Fibroblast of lung (primary cell): ENCODE data around the gene NPTX1. TPM values are rescaled to one million over a fixed set of nuclear protein-coding genes. Genes with fewer than 3 reads are reported as not detected.

Source experiments
- DNase-seq, 2 donors: peaks; one replicate each; pipeline versions ENCODE4 v3.0.0 to v3.0.0-alpha.2; 2010; ENCODE audit warnings: low read depth in 2 of 2
- H2AFZ ChIP-seq: 2 replicates; pipeline ENCODE4 v1.5.1; 2012; ENCODE audit warnings: low read length, control low read depth, inconsistent platforms
- H3K27ac ChIP-seq: 2 replicates; pipeline ENCODE4 v1.5.1; 2011; ENCODE audit warnings: low read length, control low read depth; ENCODE audit not compliant: insufficient read depth
- H3K27me3 ChIP-seq: 2 replicates; pipeline ENCODE4 v1.5.1; 2011; ENCODE audit warnings: mild to moderate bottlenecking, low read length; ENCODE audit not compliant: control insufficient read depth, insufficient read depth
- H3K36me3 ChIP-seq: 2 replicates; pipeline ENCODE4 v1.5.1; 2011; ENCODE audit warnings: low read length; ENCODE audit not compliant: control insufficient read depth, insufficient read depth
- H3K4me1 ChIP-seq: 2 replicates; pipeline ENCODE4 v1.5.1; 2011; ENCODE audit warnings: low read length; ENCODE audit not compliant: control insufficient read depth, insufficient read depth; ENCODE audit errors: extremely low read depth
- H3K4me2 ChIP-seq: 2 replicates; pipeline ENCODE4 v1.5.1; 2011; ENCODE audit warnings: low read length, control low read depth; ENCODE audit not compliant: insufficient read depth; ENCODE audit errors: extremely low read depth
- H3K4me3 ChIP-seq, 4 experiments: fragments of 200-600 bp in 1 of 4; sonication (generic) in 1 of 4; replicated peaks in 1 of 4; 2 replicates each; pipeline ENCODE4 v1.5.1; 2011 to 2016; ENCODE audit warnings: low read length in 4 of 4, low read depth in 3 of 4, mild to moderate bottlenecking in 3 of 4, control low read depth in 2 of 4, inconsistent platforms in 1 of 4, mixed read lengths in 1 of 4; ENCODE audit not compliant: insufficient read depth in 1 of 4; ENCODE audit errors: control extremely low read depth in 1 of 4
- H3K79me2 ChIP-seq: 2 replicates; pipeline ENCODE4 v1.5.1; 2012; ENCODE audit warnings: mild to moderate bottlenecking, low read length, inconsistent platforms; ENCODE audit not compliant: control insufficient read depth, insufficient read depth
- H3K9ac ChIP-seq: 2 replicates; pipeline ENCODE4 v1.5.1; 2011; ENCODE audit warnings: mild to moderate bottlenecking, low read length, control low read depth; ENCODE audit not compliant: insufficient read depth
- H3K9me3 ChIP-seq: 2 replicates; pipeline ENCODE4 v1.5.1; 2012; ENCODE audit warnings: low read depth, low read length; ENCODE audit not compliant: control insufficient read depth, insufficient read depth
- H4K20me1 ChIP-seq: 2 replicates; pipeline ENCODE4 v1.5.1; 2011; ENCODE audit warnings: low read length; ENCODE audit not compliant: control insufficient read depth, insufficient read depth; ENCODE audit errors: extremely low read depth
- CTCF ChIP-seq, 2 donors: IDR thresholded peaks in 1 of 2; conservative IDR thresholded peaks in 1 of 2; 1 replicate in 1 of 2; 2 replicates in 1 of 2; pipeline ENCODE4 v1.5.1; 2011 to 2012; ENCODE audit warnings: low read length in 2 of 2, control low read depth in 1 of 2, inconsistent platforms in 1 of 2, low read depth in 1 of 2, mild to moderate bottlenecking in 1 of 2
- EZH2 ChIP-seq: IDR thresholded peaks from 2 replicates; pipeline ENCODE4 v1.5.1; 2012; ENCODE audit warnings: low read length, control low read depth, mild to moderate bottlenecking; ENCODE audit errors: missing control alignments
- polyA plus RNA-seq, 2 donors: library from polyadenylated mRNA; depleted of rRNA in 1 of 2; stranded (reverse) in 1 of 2; unstranded in 1 of 2; fragments of >200 nt; gene quantifications; 2 replicates each; pipeline ENCODE4 v1.2.1, GENCODE V29; 2011 to 2012; ENCODE audit warnings: missing spikeins in 1 of 2
- total RNA-seq: library from RNA; depleted of rRNA; stranded (reverse); fragments of >200 nt; gene quantifications from 2 replicates; pipeline ENCODE4 v1.2.1, GENCODE V29; 2014

The NPTX1 gene
- total and polyA plus RNA-seq, 2 donors (not counting 1 experiment from before 2014, with no cell fraction given), result 14.9 to 31.2 TPM

GRCh38 chr17:80497726-80498241, 21.4 kb upstream of the NPTX1 start:
- H3K4me3 ChIP-seq, result no peak overlapping the region
- H3K27me3 ChIP-seq, result peaks cover 12% of the 10 kb centered on the region
- DNase-seq, result no peak
- no peaks in the 10 kb centered on the region for H3K9me3 ChIP-seq
- peak overlapping the region; percentile 75 for H2AFZ ChIP-seq
- no peaks in the 10 kb centered on the region for H4K20me1 ChIP-seq
- no peaks in the 10 kb centered on the region for H3K36me3 ChIP-seq
- H3K27ac ChIP-seq, result no peak overlapping the region
- TF ChIP-seq CTCF (conservative IDR thresholded peaks at IDR 0.05 in 1 of 2, IDR thresholded peaks at IDR 0.05 in 1 of 2; ENCODE audit: low read depth in 1 of 2, low read length in 2 of 2) (no peak), EZH2 (no peak)
- H3K4me1 ChIP-seq, result peaks cover 4% of the 10 kb centered on the region
- H3K4me2 ChIP-seq, result peak overlapping the region; percentile 59
- no peak overlapping the region for H3K9ac ChIP-seq
- H3K79me2 ChIP-seq, result no peaks in the 10 kb centered on the region

GRCh38 chr17:80494547-80494946, 18.1 kb upstream of the NPTX1 start:
- TF ChIP-seq CTCF (conservative IDR thresholded peaks at IDR 0.05 in 1 of 2, IDR thresholded peaks at IDR 0.05 in 1 of 2; ENCODE audit: low read depth in 1 of 2, low read length in 2 of 2) (no peak), EZH2 (no peak)
- H2AFZ ChIP-seq, result no peak overlapping the region
- peaks cover 4% of the 10 kb centered on the region for H3K4me1 ChIP-seq
- H3K9me3 ChIP-seq, result no peaks in the 10 kb centered on the region
- no peaks in the 10 kb centered on the region for H4K20me1 ChIP-seq
- H3K27me3 ChIP-seq, result peaks cover 10% of the 10 kb centered on the region
- H3K36me3 ChIP-seq, result no peaks in the 10 kb centered on the region
- DNase-seq, result no peak
- no peak overlapping the region for H3K27ac ChIP-seq
- H3K79me2 ChIP-seq, result no peaks in the 10 kb centered on the region
- H3K4me3 ChIP-seq, result no peak overlapping the region
- H3K9ac ChIP-seq, result no peak overlapping the region
- no peak overlapping the region for H3K4me2 ChIP-seq

GRCh38 chr17:80492343-80493136, 16.1 kb upstream of the NPTX1 start:
- DNase-seq, result no peak
- H3K4me2 ChIP-seq, result no peak overlapping the region
- TF ChIP-seq EZH2, result no peak
- TF ChIP-seq CTCF (conservative IDR thresholded peaks at IDR 0.05 in 1 of 2, IDR thresholded peaks at IDR 0.05 in 1 of 2; ENCODE audit: low read depth in 1 of 2, low read length in 2 of 2), result no peak
- no peaks in the 10 kb centered on the region for H4K20me1 ChIP-seq
- H3K4me3 ChIP-seq, result no peak overlapping the region
- H3K9ac ChIP-seq, result no peak overlapping the region
- no peak overlapping the region for H3K27ac ChIP-seq
- no peaks in the 10 kb centered on the region for H3K4me1 ChIP-seq
- peaks cover 10% of the 10 kb centered on the region for H3K27me3 ChIP-seq
- no peaks in the 10 kb centered on the region for H3K9me3 ChIP-seq
- no peaks in the 10 kb centered on the region for H3K79me2 ChIP-seq
- H2AFZ ChIP-seq, result no peak overlapping the region
- no peaks in the 10 kb centered on the region for H3K36me3 ChIP-seq
